Heart right ventricle (tissue), 16 donors: ENCODE data around the gene EMP2. TPM values are rescaled to one million over a fixed set of nuclear protein-coding genes. Genes with fewer than 3 reads are reported as not detected.

Experiments used
- ATAC-seq, 8 donors: fragments of 200-7000 bp; cut with Tn5 transposase; one replicate each; pipeline ENCODE4 v1.9.1; 2020; ENCODE audit warnings: mild to moderate bottlenecking in 8 of 8, moderate library complexity in 8 of 8, moderate number of reproducible peaks in 1 of 8
- DNase-seq, 2 donors: peaks; one replicate each; pipeline ENCODE4 v3.0.0-alpha.2; 2020
- H3K27ac ChIP-seq, 10 donors: fragments of 200-600 bp; sonication (generic) in 2 of 10; one replicate each; pipeline versions ENCODE4 v1.5.0 to v1.8.0; 2020 to 2022; ENCODE audit warnings: mild to moderate bottlenecking in 3 of 10
- H3K27me3 ChIP-seq, 7 donors: fragments of 200-600 bp; one replicate each; pipeline ENCODE4 v1.8.0; 2021 to 2022; ENCODE audit warnings: mild to moderate bottlenecking in 2 of 7
- H3K36me3 ChIP-seq, 9 donors: fragments of 200-600 bp; sonication (generic) in 1 of 9; one replicate each; pipeline versions ENCODE4 v1.5.0 to v1.8.0; 2020 to 2022; ENCODE audit warnings: mild to moderate bottlenecking in 2 of 9
- H3K4me1 ChIP-seq, 9 donors: fragments of 200-600 bp; sonication (generic) in 1 of 9; one replicate each; pipeline versions ENCODE4 v1.5.0 to v1.8.0; 2020 to 2022; ENCODE audit warnings: mild to moderate bottlenecking in 4 of 9
- H3K4me3 ChIP-seq, 10 donors: fragments of 200-600 bp; sonication (generic) in 2 of 10; one replicate each; pipeline versions ENCODE4 v1.5.0 to v1.8.0; 2020 to 2022; ENCODE audit warnings: mild to moderate bottlenecking in 7 of 10, moderate library complexity in 2 of 10
- H3K9me3 ChIP-seq, 11 donors: fragments of 200-600 bp in 10 of 11; sonication (generic) in 2 of 11; one replicate each; pipeline versions ENCODE4 v1.5.0 to v1.8.0; 2013 to 2022; ENCODE audit warnings: mild to moderate bottlenecking in 2 of 11, control low read depth in 1 of 11, moderate library complexity in 1 of 11
- CTCF ChIP-seq, 9 donors: fragments of 200-600 bp; sonication (generic) in 2 of 9; IDR thresholded peaks; one replicate each; pipeline versions ENCODE4 v1.5.0 to v1.8.0; 2021 to 2022; ENCODE audit warnings: antibody characterized with exemption in 9 of 9, mild to moderate bottlenecking in 5 of 9, moderate library complexity in 1 of 9
- WGBS, 2 donors: extraction: QIAGEN DNeasy Blood & Tissue Kit; methylation state at CpG; one replicate each; pipeline ENCODE4 v1.1.7; 2013; ENCODE audit warnings: inconsistent platforms in 1 of 2; 5-methylcytosine and 5-hydroxymethylcytosine counted together
- intact Hi-C, 10 donors: fragments of 100-400 bp; cut with DNase I; formaldehyde crosslinking; loops; one replicate each; pipeline versions ENCODE4 v1.11.1 to v1.14.2; 2022
- polyA plus RNA-seq, 2 donors: library from polyadenylated mRNA; stranded (reverse); fragments of 200-250 nt; gene quantifications; one replicate each; pipeline ENCODE4 v1.2.3, GENCODE V29; 2013
- total RNA-seq, 10 donors: library from RNA; stranded (reverse); fragmentation: NEBNext Ultra II Directional in 3 of 10; extraction: Animal tissue kit (Norgen Biotek cat#: 25700) in 3 of 10; gene quantifications; one replicate each; pipeline versions ENCODE4 v1.2.1 to v1.2.4, GENCODE V29; 2021 to 2023
- donor health status: Arrhythmogenic right ventricular cardiomyopathy.
- donor health status: ischemic (EF 13 %, LVEDD 7.1; RV severe dilation, severe dysfunction).
- donor health status: healthy with polysubstance abuse.
- donor health status: DM: no; HTN: yes; CAD: no.
- donor health status: DM: no; HTN: no; CAD: no.
- donor health status: ischemic (EF 25% LVEDD 6.9; RV normal size, moderate dysfunction).
- donor health status: ischemic (EF 25% LVEDD 5.7; RV mildly dilated, moderate dysfunction).
- donor health status: healthy.
- donor health status: DM: yes; HTN: yes; CAD: no.
- donor health status: Ischemic cardiomyopathy.
- donor health status: ischemic (EF 35%, LVEDD 5.7; RV mildly dilated, moderate dysfunction).
- donor health status: nonischemic (EF 11% LVEDD 7.7; RV severe dilation, severe dysfunction).
- donor health status: DM: yes; HTN: yes; CAD: no.
- donor health status: PGD.
- donor health status: ischemic (EF 29% LVEDD 5.4; RV normal size, mild dysfunction).
- donor health status: nonischemic (EF 23%, LVEDD 6.1; RV moderate dilation, normal function).

EMP2 gene
- total and polyA plus RNA-seq, 12 donors: 36.1 to 108 (median 58.6) TPM

- WGBS, 2 donors: 13 to 15% methylated on average over 17 of the region's 17 CpGs
- H3K4me3 ChIP-seq: peak overlapping the region in 9 of 10 donors; percentile 80 to 98 (median 90)
- peak overlapping the region; percentile 31 to 99 (median 97) for H3K27ac ChIP-seq
- peaks cover 25 to 63% (median 50%) of the 10 kb centered on the region in 9 donors for H3K4me1 ChIP-seq
- intact Hi-C loops: loop anchor here in 5 of 10 donors (2.0 to 10.0 kb wide), 7 partner anchors 39 to 345 kb away; no protein-coding TSS in a partner anchor
- no peaks in the 10 kb centered on the region for H3K9me3 ChIP-seq
- peak in 1 of 9 donors; percentile 8 for TF ChIP-seq CTCF (IDR thresholded peaks at IDR 0.05)
- peaks cover 0 to 10% (median 0%) of the 10 kb centered on the region in 9 donors for H3K36me3 ChIP-seq
- ATAC-seq: peak; percentile 28 to 75 (median 48)
- H3K27me3 ChIP-seq: peaks cover 0 to 32% (median 0%) of the 10 kb centered on the region in 7 donors
- peak; percentile 42 to 66 for DNase-seq
These were observed 2.8 kb downstream of the EMP2 start for GRCh38 chr16:10577305-10578202.

GRCh38 chr16:10576390-10577304 lies 3.8 kb downstream of the EMP2 start:
- intact Hi-C loops: loop anchor here in 4 of 10 donors (2.0 to 10.0 kb wide), 6 partner anchors 40 to 346 kb away; no protein-coding TSS in a partner anchor
- Histone ChIP-seq H3K9me3 (no peaks in the 10 kb centered on the region), H3K27me3 (peaks cover 0 to 30% (median 0%) of the 10 kb centered on the region in 7 donors), H3K36me3 (peaks cover 0 to 16% (median 0%) of the 10 kb centered on the region in 9 donors), H3K27ac (peak overlapping the region; percentile 31 to 99 (median 97)), H3K4me1 (peaks cover 25 to 71% (median 55%) of the 10 kb centered on the region in 9 donors), H3K4me3 (peak overlapping the region in 7 of 10 donors; percentile 2 to 98 (median 86))
- no peak for TF ChIP-seq CTCF (IDR thresholded peaks at IDR 0.05)
- ATAC-seq (no peak), DNase-seq (no peak)
- 27 to 31% methylated on average over 17 of the region's 17 CpGs for WGBS, 2 donors

- Histone ChIP-seq H3K36me3 (peaks cover 0 to 23% (median 0%) of the 10 kb centered on the region in 9 donors), H3K27ac (peak overlapping the region in 9 of 10 donors; percentile 94 to 99 (median 97)), H3K9me3 (no peaks in the 10 kb centered on the region), H3K4me3 (no peak overlapping the region), H3K4me1 (peaks cover 25 to 76% (median 56%) of the 10 kb centered on the region in 9 donors), H3K27me3 (peaks cover 0 to 22% (median 0%) of the 10 kb centered on the region in 7 donors)
- TF ChIP-seq CTCF (IDR thresholded peaks at IDR 0.05): no peak
- intact Hi-C loops: loop anchor here in 4 of 10 donors (2.0 to 10.0 kb wide), 6 partner anchors 41 to 347 kb away; no protein-coding TSS in a partner anchor
- no peak for DNase-seq
- no peak for ATAC-seq
- WGBS, 2 donors: 37 to 45% methylated on average over 4 of the region's 4 CpGs
These were observed 4.8 kb downstream of the EMP2 start for GRCh38 chr16:10575506-10576130.
